ENCODE measurements around the gene GEMIN8.
A peak's percentile ranks its signal among the peaks of the same experiment; 100 is the strongest.

The GEMIN8 gene

DNA sequence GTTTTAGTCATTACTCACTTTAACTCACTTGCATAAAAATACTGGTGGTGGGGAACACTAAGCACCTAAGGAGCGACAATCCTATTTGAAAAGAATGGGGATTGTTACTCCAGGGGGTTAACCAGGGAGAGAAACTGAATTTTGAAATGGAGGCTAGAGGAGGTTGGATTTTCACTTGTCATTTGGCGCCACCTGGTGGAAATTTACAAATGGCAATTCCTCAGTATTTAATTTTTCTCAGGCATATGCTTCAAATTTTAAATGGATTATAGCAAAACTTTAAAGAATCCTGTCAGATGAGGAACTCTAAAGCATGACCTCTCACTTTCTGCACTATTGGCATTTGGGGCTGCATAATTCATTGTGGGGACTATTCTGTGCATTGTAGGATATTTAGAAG, 2.7 kb upstream of the GEMIN8 start:
- peak; percentile 55 for DNase-seq (ENCODE audit: low read depth)
- TF ChIP-seq, protein P1, sequence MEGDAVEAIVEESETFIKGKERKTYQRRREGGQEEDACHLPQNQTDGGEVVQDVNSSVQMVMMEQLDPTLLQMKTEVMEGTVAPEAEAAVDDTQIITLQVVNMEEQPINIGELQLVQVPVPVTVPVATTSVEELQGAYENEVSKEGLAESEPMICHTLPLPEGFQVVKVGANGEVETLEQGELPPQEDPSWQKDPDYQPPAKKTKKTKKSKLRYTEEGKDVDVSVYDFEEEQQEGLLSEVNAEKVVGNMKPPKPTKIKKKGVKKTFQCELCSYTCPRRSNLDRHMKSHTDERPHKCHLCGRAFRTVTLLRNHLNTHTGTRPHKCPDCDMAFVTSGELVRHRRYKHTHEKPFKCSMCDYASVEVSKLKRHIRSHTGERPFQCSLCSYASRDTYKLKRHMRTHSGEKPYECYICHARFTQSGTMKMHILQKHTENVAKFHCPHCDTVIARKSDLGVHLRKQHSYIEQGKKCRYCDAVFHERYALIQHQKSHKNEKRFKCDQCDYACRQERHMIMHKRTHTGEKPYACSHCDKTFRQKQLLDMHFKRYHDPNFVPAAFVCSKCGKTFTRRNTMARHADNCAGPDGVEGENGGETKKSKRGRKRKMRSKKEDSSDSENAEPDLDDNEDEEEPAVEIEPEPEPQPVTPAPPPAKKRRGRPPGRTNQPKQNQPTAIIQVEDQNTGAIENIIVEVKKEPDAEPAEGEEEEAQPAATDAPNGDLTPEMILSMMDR (conservative IDR thresholded peaks at IDR 0.05; ENCODE audit: low read length) = peak; percentile 55

DNA sequence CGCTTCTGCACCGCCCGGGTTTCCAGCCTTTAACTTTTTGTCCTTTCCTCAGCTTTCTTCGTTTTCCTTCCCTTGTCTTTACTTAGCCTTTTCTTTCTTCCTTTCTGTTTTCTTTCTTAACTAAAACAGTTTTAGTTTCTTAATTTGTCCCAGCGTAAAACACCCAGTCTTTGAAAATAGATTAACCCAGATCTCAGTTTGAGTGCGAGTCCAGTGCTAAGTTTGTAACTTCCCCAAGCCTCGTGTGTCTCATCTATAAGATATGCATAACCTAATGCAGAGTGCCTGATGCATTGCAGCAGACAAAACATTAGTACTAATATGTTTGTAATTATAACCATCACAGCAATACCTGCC, 460 bp upstream of the GEMIN8 start:
- TF ChIP-seq, protein P1 (conservative IDR thresholded peaks at IDR 0.05; ENCODE audit: low read length) = no peak
- H3K4me3 ChIP-seq (ENCODE audit: low read length) = peak overlapping the region; percentile 68
- peak; percentile 58 for DNase-seq (ENCODE audit: low read depth)

More for the DNA sequence above, 2.7 kb upstream of the GEMIN8 start:
- no peak overlapping the region for H3K4me3 ChIP-seq (ENCODE audit: low read length)

- no peak for DNase-seq (ENCODE audit: low read depth)
- TF ChIP-seq, protein P1 (conservative IDR thresholded peaks at IDR 0.05; ENCODE audit: low read length) = no peak
- peak overlapping the region; percentile 68 for H3K4me3 ChIP-seq (ENCODE audit: low read length)
Measured at GRCh38 chrX:14029039-14029424, 660 bp downstream of the GEMIN8 start.

- TF ChIP-seq, protein P1 (conservative IDR thresholded peaks at IDR 0.05; ENCODE audit: low read length) = no peak
Measured at GRCh38 chrX:14028473-14028872, 1.2 kb downstream of the GEMIN8 start.

GRCh38 chrX:14027511-14028019, 2.1 kb downstream of the GEMIN8 start:
- TF ChIP-seq, protein P1 (conservative IDR thresholded peaks at IDR 0.05; ENCODE audit: low read length) = no peak
- H3K4me3 ChIP-seq (ENCODE audit: low read length) = no peak overlapping the region
- DNase-seq (ENCODE audit: low read depth) = peak; percentile 57

More at GRCh38 chrX:14028473-14028872, 1.2 kb downstream of the GEMIN8 start:
- H3K4me3 ChIP-seq (ENCODE audit: low read length) = peak overlapping the region; percentile 68; the same call in 1 of the 2 replicates
- no peak for DNase-seq (ENCODE audit: low read depth)

DNA sequence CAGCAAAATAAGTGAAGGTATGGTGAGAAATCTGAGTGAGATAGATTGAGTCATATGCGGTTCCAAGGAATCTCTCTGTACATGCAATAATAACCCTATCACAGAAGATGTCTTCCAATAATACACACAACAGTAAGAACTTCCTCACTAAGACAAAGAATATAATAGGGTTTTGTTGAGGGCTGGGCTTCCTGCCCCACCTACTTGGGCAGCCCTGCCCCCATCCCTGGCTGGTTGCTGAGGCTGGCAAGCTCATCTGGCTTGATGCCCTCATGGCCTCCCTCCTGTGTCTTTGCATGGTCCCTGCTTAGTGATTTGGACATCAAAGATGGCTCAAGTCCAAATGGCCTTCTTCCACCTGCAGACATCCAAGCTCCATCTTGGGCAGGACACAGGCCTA, 2.7 kb downstream of the GEMIN8 start:
- H3K4me3 ChIP-seq (ENCODE audit: low read length) = no peak overlapping the region
- DNase-seq (ENCODE audit: low read depth) = no peak
- TF ChIP-seq, protein P1 (conservative IDR thresholded peaks at IDR 0.05; ENCODE audit: low read length) = no peak

GRCh38 chrX:14026121-14026520, 3.6 kb downstream of the GEMIN8 start:
- TF ChIP-seq, protein P1 (conservative IDR thresholded peaks at IDR 0.05; ENCODE audit: low read length) = no peak
- no peak for DNase-seq (ENCODE audit: low read depth)
- H3K4me3 ChIP-seq (ENCODE audit: low read length) = no peak overlapping the region

All from AG10803 (cell line).